HG03095 (cell line): ENCODE data around the gene AGRN.
"Not testable (repeated sequence)": the region's sequence is repeated elsewhere in the genome, so short reads cannot be mapped to it uniquely, and the experiment has no call there.

Experiments
- ATAC-seq: cut with Tn5 transposase; IDR thresholded peaks from one replicate; pipeline ENCODE4 v1.9.1; 2021; ENCODE audit warnings: moderate library complexity; ENCODE audit not compliant: unreplicated experiment

The AGRN gene

DNA sequence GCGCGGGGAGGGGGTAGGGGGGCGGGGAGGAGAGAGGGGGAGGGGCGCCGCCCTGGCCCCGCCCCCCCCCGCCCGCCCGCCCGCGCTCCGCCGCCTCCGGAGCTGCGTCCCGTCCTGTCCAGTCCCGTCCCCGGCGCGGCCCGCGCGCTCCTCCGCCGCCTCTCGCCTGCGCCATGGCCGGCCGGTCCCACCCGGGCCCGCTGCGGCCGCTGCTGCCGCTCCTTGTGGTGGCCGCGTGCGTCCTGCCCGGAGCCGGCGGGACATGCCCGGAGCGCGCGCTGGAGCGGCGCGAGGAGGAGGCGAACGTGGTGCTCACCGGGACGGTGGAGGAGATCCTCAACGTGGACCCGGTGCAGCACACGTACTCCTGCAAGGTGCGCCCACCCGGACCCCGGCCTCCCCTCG, at the start of gene AGRN:
TSS of gene AGRN (plus strand) at position 121 of the 405 bp plus-strand sequence. CDS start at position 174, 53 bp downstream.
- ATAC-seq: peak; percentile 23

DNA sequence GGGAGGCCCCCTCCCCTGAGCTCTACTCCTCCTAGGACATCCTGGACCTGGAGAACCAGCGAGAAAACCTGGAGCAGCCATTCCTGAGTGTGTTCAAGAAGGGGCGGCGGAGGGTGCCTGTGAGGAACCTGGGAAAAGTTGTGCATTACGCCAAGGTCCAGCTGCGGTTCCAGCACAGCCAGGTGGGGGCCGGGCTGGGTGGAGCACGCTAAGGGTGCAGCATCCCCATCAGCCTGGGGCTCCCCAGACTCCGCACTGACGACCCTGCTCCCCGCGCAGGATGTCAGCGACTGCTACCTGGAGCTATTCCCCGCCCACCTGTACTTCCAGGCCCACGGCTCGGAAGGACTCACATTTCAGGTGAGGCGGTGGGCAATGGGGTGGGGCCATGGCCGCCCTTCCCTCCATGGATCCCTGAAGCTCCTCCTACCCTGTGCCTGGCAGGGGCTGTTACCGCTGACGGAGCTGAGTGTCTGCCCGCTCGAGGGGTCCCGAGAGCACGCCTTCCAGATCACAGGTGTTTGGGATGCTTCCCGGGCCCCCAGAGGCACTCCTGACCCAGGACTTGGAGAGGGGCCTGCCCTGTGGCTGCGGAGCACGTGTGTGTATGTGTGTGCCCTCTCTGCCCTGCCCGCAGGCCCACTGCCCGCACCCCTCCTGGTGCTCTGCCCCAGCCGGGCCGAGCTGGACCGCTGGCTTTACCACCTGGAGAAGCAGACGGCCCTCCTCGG, 49.5 kb upstream of the AGRN start:
- no peak for ATAC-seq

DNA sequence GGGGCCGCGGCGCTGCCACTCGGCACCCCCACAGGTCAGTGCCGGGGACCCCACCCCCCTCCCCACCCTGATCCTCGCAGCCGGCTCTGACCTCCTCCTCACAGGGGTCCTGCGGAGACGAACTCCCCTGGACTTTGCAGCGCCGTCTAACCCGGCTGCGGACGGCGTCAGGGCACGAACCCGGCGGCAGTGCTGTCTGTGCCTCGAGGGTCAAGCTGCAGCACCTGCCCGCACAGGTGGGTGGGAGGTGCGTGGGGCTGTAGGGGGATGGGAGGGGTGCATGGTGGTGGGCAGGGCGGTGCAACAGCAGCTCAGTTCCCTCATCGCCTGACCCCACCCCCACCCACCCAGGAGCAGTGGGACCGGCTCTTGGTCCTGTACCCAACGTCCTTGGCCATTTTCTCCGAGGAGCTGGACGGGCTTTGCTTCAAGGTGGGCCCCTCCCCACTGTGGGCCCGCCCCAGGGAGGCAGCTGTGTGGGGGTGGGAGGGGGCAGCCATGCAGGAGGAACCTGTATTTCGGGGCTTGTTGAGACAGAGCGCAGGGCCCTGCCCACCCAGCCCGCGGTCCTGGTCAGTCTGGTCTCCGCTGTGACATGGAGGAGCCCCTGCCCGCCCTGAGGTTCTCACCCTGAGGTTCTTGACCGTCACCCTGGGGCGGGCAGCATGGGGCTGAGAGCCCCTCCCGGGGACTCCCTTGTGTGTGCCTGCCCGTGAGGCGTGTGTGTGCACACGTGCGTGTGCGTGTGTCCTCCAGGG, 48.8 kb upstream of the AGRN start:
- ATAC-seq: no peak

DNA sequence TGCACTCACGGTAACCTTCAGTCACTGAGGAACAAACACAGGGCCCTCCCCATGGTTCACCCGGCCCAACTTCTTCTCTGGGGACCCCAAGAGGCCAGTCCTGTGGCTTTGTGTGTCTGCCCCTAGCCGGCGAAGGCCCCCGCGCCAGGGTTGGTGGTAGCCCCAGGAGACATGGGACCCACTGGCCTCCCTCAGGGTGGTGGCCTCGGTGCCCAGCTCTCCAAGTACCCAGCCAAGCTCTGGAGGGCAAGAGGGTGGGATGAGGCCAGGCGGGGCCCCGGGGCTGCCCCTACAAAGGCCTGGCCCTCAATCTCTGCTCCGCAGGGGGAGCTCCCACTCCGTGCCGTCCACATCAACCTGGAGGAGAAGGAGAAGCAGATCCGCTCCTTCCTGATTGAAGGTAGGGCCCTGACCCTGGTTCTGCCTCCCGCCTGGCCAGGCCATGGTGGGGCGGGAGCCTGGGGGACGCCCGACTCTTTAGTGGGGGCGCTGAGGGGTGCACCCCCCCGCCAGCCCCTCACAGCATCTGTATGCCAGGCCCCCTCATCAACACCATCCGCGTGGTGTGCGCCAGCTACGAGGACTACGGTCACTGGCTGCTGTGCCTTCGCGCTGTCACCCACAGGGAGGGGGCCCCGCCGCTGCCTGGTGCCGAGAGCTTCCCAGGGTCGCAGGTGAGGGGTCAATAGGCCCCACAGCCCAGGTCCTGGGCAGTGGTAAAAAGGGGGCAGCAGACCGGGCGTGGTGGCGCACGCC, 48.0 kb upstream of the AGRN start:
- no peak for ATAC-seq

DNA sequence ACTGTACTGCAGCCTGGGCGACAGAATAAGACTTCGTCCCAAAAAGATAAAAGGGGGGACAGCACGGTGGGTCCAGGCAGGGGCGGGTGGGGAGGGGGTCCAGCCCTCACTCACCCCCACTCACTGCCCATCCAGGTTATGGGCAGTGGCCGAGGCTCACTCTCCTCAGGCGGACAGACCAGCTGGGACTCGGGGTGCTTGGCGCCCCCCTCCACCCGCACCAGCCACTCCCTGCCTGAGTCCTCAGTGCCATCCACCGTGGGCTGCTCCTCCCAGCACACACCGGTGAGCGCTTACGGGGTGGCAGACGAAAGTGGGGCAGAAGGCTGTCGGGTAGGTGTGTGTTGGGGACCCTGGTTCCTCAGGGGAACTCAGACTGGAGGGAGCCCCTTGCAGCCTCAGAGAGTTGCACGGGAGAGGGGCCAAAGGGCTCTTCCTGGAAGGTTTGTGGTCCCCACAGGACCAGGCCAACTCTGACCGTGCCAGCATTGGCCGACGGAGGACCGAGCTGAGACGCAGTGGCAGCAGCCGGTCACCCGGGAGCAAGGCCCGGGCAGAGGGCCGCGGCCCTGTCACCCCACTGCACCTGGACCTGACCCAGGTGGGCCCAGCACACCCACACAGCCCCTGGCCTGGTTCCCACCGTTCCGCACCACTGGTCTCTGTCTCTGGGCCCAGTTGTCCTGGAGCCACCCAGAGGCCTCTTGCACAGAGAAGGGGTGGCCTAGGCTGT, 47.0 kb upstream of the AGRN start:
- no peak for ATAC-seq

DNA sequence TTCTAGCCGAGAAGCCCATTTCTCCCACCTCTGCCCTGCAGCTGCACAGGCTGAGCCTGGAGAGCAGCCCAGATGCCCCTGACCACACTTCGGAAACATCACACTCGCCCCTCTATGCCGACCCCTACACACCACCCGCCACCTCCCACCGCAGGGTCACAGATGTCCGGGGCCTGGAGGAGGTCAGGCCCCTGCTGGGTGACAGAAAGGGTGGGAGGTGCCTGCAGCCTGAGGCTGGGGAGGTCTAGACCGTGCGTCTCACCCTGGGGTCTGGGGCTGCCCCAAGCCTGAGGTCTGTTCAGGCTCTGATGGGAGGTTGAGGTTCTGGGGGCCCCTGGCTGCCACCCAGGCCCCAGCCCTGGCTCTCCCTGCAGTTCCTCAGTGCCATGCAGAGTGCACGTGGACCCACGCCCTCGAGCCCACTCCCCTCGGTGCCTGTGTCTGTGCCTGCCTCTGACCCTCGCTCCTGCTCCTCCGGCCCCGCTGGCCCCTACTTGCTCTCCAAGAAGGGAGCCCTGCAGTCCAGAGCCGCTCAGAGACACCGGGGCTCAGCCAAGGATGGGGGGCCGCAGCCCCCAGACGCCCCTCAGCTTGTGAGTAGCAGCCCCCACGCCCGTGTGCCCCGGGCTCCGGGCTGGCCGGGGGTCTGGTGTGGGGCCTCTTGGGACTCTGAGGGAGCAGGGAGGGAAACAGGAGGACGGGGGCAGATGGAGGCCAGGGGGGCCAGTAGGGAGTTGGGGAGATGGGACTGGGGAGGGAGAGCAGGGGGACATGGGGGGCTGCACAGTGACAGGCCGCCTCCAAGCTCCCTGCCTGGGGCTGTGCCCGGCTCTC, 46.2 kb upstream of the AGRN start:
- no peak for ATAC-seq

DNA sequence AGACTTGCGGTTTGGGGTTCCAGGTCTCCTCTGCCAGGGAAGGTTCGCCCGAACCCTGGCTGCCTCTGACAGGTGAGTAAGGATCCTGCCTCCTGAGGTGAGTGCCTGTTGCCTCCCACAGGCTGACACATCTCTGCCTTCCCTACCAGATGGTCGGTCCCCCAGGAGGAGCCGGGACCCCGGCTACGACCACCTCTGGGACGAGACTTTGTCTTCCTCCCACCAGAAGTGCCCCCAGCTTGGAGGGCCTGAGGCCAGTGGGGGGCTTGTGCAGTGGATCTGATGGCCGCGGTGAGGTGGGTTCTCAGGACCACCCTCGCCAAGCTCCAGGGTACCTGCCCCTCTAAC, 45.7 kb upstream of the AGRN start:
- no peak for ATAC-seq

DNA sequence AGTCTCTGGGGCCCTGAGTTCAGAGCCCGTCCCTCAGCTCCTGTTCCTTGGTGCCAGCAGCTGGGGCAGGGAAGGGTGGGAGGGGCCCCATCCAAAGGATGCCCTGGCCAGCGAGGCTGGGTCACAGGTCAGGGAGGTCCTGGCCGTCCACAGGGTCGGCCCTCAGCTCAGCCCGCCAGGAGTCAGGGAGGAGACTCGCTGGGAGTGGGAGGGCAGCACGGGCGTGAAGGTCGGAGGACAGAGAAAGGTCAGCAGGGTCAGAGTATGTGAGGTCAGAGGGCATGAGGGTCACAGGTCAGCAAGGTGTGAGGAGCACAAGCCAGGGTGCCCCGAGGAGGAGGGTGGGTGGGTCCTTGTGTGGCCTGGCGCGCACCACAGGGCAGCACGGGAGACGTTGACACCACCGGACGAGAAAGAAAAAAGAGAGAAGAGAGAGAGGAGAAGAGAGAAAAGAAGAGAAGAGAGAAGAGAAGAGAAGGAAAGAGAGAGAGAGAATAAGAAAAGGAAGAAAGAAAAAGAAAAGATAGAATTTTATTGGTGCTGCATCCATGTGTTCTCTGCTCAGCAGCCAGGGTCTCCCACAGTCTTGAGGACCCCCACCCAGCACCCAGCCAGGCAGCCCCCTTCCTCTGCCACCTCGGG, 45.1 kb upstream of the AGRN start:
- ATAC-seq: no peak

DNA sequence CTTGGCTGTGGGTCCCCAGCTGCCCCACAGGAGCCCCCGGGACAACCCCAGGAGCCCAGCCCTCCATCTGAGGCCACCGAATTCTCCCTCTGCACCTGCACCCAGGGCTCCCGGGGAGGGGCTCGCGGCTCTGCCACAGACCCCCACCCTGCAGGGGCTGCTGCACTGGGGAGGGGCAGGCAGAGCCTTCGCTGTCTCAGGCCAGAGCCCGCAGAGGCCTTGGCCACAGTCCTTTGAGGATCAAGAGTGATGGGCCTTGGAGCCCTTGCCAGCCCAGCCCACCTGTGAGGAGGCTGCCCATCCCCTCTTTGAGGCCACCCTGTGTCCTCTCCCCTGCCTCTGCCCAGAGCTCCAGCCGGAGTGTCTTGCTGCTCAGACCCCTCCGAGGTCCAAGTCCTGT, 44.6 kb upstream of the AGRN start:
- ATAC-seq: no peak

DNA sequence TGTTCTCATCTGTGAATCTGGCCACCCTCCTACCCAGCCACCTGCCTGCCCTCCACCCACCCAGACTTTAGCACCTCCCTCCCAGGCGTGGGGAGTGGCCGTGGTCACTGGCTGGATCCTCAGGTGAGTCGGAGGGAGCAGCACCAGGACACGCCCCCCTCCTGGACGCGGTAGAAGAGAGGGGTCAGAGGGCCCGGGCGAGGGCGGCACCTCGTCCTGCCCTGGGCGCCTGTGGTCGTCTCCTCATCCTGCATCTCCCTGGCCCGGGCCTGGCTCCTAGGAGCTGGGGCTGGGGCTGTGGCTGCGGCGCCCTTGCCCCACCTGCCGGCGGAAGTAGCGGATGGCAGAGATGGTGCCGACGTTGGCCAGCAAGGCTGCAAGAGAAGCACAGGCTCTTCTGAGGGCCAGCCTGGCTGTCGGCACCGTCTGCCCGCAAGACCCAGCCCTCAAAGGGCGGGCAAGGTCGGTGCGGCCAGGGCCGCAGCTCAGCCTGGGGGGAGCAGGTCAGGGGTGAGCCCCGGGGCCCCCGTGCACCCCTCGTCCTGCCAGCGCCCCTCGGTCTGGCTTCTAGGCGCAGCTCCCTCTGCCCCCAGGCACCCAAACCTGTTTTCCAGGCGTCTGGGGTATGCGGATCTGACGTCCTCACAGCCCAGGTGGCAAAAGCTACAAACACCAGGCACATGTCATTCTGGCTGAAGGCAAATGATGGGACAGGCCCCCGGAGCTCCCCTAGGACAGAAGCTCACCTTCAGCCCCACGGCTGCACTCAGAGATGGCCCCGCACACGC, 43.8 kb upstream of the AGRN start:
- no peak for ATAC-seq

DNA sequence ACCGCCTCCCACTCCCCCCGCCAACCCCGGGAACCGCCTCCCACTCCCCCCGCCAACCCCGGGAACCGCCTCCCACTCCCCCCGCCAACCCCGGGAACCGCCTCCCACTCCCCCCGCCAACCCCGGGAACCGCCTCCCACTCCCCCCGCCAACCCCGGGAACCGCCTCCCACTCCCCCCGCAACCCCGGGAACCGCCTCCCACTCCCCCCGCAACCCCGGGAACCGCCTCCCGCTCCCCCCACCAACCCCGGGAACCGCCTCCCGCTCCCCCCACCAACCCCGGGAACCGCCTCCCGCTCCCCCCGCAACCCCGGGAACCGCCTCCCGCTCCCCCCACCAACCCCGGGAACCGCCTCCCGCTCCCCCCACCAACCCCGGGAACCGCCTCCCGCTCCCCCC, 43.1 kb upstream of the AGRN start:
- not testable (repeated sequence) for ATAC-seq

DNA sequence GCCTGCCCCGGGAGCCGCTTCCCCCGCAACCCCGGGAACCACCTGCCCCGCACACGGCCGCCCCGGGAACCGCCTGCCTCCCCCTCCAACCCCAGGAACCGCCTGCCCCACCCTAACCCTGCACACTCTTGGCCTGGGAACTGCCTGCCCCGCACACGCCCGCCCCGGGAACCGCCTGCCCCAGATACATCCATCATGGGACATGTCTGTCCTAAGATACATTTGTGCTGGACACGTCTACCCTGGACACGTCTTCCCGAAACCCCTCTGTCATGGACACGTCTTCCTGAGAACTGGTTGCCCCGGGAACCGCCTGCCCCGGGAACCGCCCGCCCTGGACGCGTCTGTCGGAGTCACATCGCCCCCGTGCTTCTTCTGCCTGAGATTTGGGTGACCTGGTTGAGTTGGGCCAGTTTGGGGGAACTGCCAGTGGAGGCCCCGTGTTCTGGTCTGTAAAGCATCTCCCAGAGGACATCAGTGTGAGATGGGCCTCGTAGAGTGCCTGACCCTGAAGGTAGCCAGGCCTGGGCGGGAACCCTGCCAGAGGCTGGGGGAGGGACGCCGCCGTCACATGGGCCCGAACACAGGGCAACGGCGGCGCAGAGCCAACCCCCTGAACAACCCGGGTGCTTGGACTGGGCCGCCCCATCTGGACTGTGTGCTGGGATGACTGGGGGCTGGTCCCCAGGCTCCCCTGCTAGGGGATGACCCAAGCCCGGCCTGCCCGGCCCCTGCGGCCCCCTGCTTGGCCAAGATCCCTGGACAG, 41.7 kb upstream of the AGRN start:
- no peak for ATAC-seq

DNA sequence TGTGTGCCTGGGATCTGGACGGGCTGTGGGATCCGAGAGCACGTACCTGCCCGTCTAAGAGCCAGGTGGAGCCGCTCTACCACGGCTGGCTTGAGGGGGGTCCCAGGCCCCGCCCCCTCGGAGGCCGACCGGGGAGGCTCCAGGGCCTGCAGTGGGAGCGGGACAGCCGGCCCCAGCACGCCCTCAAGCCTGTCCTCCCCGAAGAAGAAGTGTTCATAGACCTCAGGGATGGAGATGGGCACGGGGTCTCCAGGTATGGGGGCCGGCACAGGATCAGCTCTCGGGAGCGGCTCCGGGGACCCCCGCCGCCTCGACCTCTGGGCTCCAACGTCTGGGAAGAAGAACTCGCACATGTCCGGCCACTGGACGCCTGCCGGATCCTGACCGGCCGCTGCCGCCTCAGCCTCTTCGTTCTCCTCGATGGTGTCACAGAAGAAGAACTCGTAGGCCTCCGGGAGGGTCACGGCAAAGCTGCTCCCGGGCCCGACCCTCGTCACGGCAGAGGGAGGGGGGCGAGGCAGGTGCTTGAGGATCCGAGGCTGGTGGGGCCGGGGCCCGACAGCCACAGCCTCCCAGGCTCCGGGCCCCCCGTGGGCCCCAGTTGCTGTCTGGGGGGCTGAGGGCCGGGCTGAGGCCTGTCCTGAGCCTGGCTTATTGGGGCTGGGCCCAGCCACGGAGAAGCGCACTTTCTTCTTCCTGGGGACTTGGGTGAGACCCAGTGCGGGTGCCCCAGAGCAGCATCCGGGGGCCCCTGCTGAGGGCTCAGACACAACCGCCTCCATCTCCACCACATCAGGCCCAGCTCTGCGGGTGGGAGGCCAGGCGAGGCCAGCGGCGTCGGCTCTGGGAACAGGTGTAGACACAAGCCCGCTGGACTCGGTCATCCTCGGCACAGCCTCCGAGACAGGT, 40.8 kb upstream of the AGRN start:
- ATAC-seq: no peak

DNA sequence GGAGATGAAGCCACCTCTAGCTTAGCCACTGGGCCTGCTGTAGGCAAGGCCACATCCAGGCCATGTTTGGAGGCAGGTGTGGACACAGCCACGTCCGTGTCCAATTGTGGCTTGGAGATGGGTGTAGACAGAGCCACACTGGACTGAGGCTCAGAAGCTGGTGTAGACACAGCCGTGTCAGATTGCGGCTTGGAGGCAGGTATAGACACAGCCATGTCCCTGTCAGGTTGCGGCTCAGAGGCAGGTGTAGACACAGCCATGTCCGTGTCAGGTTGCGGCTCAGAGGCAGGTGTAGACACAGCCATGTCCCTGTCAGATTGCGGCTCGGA, 40.2 kb upstream of the AGRN start:
- ATAC-seq: no peak

DNA sequence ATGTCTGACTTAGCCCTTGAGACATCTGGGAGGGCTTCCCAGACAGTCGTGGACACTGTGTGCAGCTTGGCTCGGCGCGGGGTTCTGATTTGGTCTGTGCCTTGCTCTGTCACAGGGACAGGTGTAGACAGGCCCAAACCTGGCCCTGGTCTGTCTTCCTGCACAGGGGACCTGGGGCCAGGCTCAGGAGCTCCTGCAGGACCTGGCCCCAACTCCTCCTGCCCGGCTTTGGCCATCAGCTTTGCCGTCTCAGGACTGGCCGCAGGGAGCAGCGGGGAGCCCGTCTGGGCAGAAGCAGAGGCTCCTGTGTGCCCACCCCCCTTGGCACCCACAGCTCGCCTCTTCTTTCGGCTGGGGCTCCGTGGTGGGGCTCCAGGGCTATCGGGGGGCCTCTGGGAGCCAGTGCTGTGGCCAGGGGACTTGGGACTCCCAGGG, 39.8 kb upstream of the AGRN start:
- ATAC-seq: no peak

DNA sequence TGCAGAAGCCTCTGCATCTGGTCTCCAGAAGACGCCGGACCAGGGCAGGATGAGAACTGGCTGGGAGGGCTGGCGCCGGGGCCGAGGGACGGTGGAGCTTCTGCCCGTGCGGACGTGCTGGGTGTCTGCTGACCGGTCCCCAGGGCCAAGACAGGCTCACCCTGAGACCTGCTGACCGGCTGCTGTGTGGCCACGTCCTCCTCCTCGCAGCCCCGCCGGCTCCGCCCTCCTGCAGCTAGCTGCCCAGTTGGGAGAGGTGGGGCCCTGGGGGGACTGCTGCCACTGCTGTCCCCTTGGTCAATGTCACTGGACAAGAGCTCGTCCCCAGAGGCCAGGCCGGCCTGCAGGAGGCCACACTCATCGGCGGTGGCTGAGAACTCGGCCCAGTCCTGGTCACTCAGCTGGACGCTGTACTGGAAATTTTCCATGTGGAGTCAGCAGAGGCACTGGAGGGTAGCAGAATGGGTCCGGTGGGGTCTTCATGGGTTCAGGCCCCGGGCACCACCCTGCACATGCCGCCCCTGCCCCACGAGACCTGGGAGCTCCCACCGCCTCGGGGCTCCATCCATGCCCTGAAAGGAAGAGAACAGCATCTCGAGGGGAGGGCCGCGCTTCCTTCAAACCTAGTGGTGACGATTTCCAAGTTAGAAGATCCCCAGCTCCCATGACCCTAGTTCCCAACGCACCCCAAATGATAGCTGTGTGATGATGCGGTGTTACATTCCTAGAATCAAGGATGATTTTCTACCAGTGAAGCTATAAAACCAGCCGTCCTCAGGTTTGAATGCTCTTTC, 39.1 kb upstream of the AGRN start:
- no peak for ATAC-seq
